WTC11 (cell line): ENCODE data around the gene TMEM52. TPM values are rescaled to one million over a fixed set of nuclear protein-coding genes. Genes with fewer than 3 reads are reported as not detected.

ENCODE experiments used
- ATAC-seq: fragments of 200-7000 bp; cut with Tn5 transposase; 2 replicates; pipeline ENCODE4 v1.10.0; 2021; ENCODE audit warnings: mild to moderate bottlenecking, moderate library complexity
- CTCF ChIA-PET: fragments of 300-600 bp; sonication (Branson Sonifier 250); formaldehyde crosslinking; loops from one replicate; lab custom pipeline; 2021; ENCODE audit warnings: antibody characterized with exemption; lab: Charles Lee
- POLR2A ChIA-PET: fragments of 350-600 bp; sonication (Branson Sonifier 250); formaldehyde crosslinking; loops from one replicate; lab custom pipeline; 2021; ENCODE audit warnings: antibody characterized with exemption; lab: Charles Lee
- DNase-seq: peaks from one replicate; pipeline ENCODE4 v3.0.0; 2021; ENCODE audit warnings: low spot score
- H3K27ac Mint-ChIP-seq: 2 replicates; pipeline ENCODE4 v1.8.0; 2021; ENCODE audit warnings: mixed read lengths
- H3K27me3 Mint-ChIP-seq: 2 replicates; pipeline ENCODE4 v1.8.0; 2021; ENCODE audit warnings: low read depth, mild to moderate bottlenecking, moderate library complexity, mixed read lengths
- H3K36me3 Mint-ChIP-seq: 2 replicates; pipeline ENCODE4 v1.8.0; 2021; ENCODE audit warnings: mixed read lengths
- H3K4me1 Mint-ChIP-seq: 2 replicates; pipeline ENCODE4 v1.8.0; 2022; ENCODE audit warnings: mixed read lengths
- H3K4me3 Mint-ChIP-seq: 2 replicates; pipeline ENCODE4 v1.8.0; 2021; ENCODE audit warnings: mild to moderate bottlenecking, moderate library complexity, mixed read lengths
- H3K9me3 Mint-ChIP-seq: 2 replicates; pipeline ENCODE4 v1.8.0; 2021; ENCODE audit warnings: mixed read lengths
- ESRRA ChIP-seq: sonication (generic); formaldehyde crosslinking; IDR thresholded peaks from 2 replicates; pipeline ENCODE4 v1.8.1; 2022; ENCODE audit warnings: mild to moderate bottlenecking, missing genetic modification reagents, borderline replicate concordance
- ETV6 ChIP-seq: sonication (generic); formaldehyde crosslinking; IDR thresholded peaks from 2 replicates; pipeline ENCODE4 v1.8.1; 2022; ENCODE audit warnings: mild to moderate bottlenecking, missing genetic modification reagents
- FOXJ3 ChIP-seq: sonication (generic); formaldehyde crosslinking; IDR thresholded peaks from 2 replicates; pipeline ENCODE4 v1.9.0; 2021; ENCODE audit warnings: missing genetic modification reagents, mild to moderate bottlenecking, borderline replicate concordance
- FOXK1 ChIP-seq: sonication (generic); formaldehyde crosslinking; IDR thresholded peaks from 2 replicates; pipeline ENCODE4 v1.8.0; 2022; ENCODE audit warnings: mild to moderate bottlenecking, moderate library complexity, missing genetic modification reagents
- FOXP1 ChIP-seq: sonication (generic); formaldehyde crosslinking; IDR thresholded peaks from 2 replicates; pipeline ENCODE4 v1.8.0; 2022; ENCODE audit warnings: missing genetic modification reagents, mild to moderate bottlenecking, moderate library complexity, borderline replicate concordance
- HMGA2 ChIP-seq: fragments of 250-450 bp; sonication (Bioruptor Pico); IDR thresholded peaks from 2 replicates; pipeline ENCODE4 v1.4.0; 2021; ENCODE audit warnings: mild to moderate bottlenecking, moderate library complexity
- JUN ChIP-seq: sonication (generic); formaldehyde crosslinking; IDR thresholded peaks from 2 replicates; pipeline ENCODE4 v1.8.0; 2023; ENCODE audit warnings: mild to moderate bottlenecking, missing genetic modification reagents
- PRDM15 ChIP-seq: sonication (generic); formaldehyde crosslinking; IDR thresholded peaks from 2 replicates; pipeline ENCODE4 v1.8.0; 2022; ENCODE audit warnings: missing genetic modification reagents
- ZBTB21 ChIP-seq: sonication (generic); formaldehyde crosslinking; IDR thresholded peaks from 2 replicates; pipeline ENCODE4 v1.8.1; 2023; ENCODE audit warnings: mild to moderate bottlenecking, missing genetic modification reagents, borderline replicate concordance
- ZNF396 ChIP-seq: fragments of 250-450 bp; sonication (Bioruptor Pico); IDR thresholded peaks from 2 replicates; pipeline ENCODE4 v1.8.0; 2021; ENCODE audit warnings: mild to moderate bottlenecking, moderate library complexity, borderline replicate concordance
- ZNF423 ChIP-seq: fragments of 250-450 bp; sonication (Bioruptor Pico); IDR thresholded peaks from 2 replicates; pipeline ENCODE4 v2.1.2; 2022; ENCODE audit warnings: mild to moderate bottlenecking, moderate library complexity
- total RNA-seq: library from RNA; stranded (reverse); gene quantifications from 3 replicates; pipeline ENCODE4 v1.2.3, GENCODE V29; 2021
- TF ChIP-seq, protein P1 (sequence below): sonication (generic); formaldehyde crosslinking; IDR thresholded peaks from 2 replicates; pipeline ENCODE4 v1.8.1; 2023; ENCODE audit warnings: mild to moderate bottlenecking, missing genetic modification reagents, borderline replicate concordance
- TF ChIP-seq, protein P2 (sequence below): sonication (generic); formaldehyde crosslinking; IDR thresholded peaks from 2 replicates; pipeline ENCODE4 v1.8.1; 2023; ENCODE audit warnings: mild to moderate bottlenecking, missing genetic modification reagents
- TF ChIP-seq, protein P3 (sequence below): sonication (generic); formaldehyde crosslinking; IDR thresholded peaks from 2 replicates; pipeline ENCODE4 v1.8.1; 2023; ENCODE audit warnings: mild to moderate bottlenecking, missing genetic modification reagents
- TF ChIP-seq, protein P4 (sequence below): fragments of 250-450 bp; sonication (Bioruptor Pico); IDR thresholded peaks from 2 replicates; pipeline ENCODE4 v1.9.0; 2021; ENCODE audit warnings: mild to moderate bottlenecking
- TF ChIP-seq, protein P5 (sequence below): sonication (generic); formaldehyde crosslinking; IDR thresholded peaks from 2 replicates; pipeline ENCODE4 v1.8.0; 2022; ENCODE audit warnings: mild to moderate bottlenecking, missing genetic modification reagents
- TF ChIP-seq, protein P6 (sequence below): fragments of 250-450 bp; sonication (Bioruptor Pico); IDR thresholded peaks from 2 replicates; pipeline ENCODE4 v1.9.0; 2021; ENCODE audit warnings: moderate library complexity, mild to moderate bottlenecking, inconsistent platforms, borderline replicate concordance

The TMEM52 gene
- total RNA-seq, 1 experiment from 2014 or later = 21.9 TPM

DNA sequence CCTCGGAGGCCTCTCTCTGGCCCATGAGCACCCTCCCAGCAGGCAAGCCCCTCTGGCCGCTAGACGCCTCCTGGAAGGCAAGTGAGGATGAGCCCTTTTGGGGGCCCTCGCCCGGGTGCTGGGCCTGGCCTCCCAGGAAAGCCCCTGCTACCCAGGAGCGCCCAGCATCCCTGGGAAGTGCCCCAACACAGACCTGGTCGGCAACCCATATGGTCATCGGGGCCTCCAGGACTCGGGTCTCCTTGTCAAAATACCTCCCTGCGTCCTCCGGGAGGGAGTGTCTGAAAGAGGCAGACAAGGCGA is 21.0 kb upstream of the TMEM52 start:
- POLR2A ChIA-PET = no interaction called here

More for the DNA sequence above, 21.0 kb upstream of the TMEM52 start:
- Mint-ChIP-seq H3K27ac (no peak overlapping the region), H3K4me1 (peaks cover 4% of the 10 kb centered on the region; the same call in 1 of the 2 replicates), H3K9me3 (peaks cover 5% of the 10 kb centered on the region), H3K36me3 (no peaks in the 10 kb centered on the region), H3K4me3 (no peak overlapping the region), H3K27me3 (no peaks in the 10 kb centered on the region)
- ATAC-seq (no peak), DNase-seq (no peak)
- no peak for TF ChIP-seq ETV6
- TF ChIP-seq, protein P1, sequence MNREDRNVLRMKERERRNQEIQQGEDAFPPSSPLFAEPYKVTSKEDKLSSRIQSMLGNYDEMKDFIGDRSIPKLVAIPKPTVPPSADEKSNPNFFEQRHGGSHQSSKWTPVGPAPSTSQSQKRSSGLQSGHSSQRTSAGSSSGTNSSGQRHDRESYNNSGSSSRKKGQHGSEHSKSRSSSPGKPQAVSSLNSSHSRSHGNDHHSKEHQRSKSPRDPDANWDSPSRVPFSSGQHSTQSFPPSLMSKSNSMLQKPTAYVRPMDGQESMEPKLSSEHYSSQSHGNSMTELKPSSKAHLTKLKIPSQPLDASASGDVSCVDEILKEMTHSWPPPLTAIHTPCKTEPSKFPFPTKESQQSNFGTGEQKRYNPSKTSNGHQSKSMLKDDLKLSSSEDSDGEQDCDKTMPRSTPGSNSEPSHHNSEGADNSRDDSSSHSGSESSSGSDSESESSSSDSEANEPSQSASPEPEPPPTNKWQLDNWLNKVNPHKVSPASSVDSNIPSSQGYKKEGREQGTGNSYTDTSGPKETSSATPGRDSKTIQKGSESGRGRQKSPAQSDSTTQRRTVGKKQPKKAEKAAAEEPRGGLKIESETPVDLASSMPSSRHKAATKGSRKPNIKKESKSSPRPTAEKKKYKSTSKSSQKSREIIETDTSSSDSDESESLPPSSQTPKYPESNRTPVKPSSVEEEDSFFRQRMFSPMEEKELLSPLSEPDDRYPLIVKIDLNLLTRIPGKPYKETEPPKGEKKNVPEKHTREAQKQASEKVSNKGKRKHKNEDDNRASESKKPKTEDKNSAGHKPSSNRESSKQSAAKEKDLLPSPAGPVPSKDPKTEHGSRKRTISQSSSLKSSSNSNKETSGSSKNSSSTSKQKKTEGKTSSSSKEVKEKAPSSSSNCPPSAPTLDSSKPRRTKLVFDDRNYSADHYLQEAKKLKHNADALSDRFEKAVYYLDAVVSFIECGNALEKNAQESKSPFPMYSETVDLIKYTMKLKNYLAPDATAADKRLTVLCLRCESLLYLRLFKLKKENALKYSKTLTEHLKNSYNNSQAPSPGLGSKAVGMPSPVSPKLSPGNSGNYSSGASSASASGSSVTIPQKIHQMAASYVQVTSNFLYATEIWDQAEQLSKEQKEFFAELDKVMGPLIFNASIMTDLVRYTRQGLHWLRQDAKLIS (CRISPR knock-in tag) = no peak
- no peak for TF ChIP-seq FOXJ3 (CRISPR knock-in tag)
- TF ChIP-seq, protein P2, sequence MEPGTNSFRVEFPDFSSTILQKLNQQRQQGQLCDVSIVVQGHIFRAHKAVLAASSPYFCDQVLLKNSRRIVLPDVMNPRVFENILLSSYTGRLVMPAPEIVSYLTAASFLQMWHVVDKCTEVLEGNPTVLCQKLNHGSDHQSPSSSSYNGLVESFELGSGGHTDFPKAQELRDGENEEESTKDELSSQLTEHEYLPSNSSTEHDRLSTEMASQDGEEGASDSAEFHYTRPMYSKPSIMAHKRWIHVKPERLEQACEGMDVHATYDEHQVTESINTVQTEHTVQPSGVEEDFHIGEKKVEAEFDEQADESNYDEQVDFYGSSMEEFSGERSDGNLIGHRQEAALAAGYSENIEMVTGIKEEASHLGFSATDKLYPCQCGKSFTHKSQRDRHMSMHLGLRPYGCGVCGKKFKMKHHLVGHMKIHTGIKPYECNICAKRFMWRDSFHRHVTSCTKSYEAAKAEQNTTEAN = no peak
- TF ChIP-seq, protein P3, sequence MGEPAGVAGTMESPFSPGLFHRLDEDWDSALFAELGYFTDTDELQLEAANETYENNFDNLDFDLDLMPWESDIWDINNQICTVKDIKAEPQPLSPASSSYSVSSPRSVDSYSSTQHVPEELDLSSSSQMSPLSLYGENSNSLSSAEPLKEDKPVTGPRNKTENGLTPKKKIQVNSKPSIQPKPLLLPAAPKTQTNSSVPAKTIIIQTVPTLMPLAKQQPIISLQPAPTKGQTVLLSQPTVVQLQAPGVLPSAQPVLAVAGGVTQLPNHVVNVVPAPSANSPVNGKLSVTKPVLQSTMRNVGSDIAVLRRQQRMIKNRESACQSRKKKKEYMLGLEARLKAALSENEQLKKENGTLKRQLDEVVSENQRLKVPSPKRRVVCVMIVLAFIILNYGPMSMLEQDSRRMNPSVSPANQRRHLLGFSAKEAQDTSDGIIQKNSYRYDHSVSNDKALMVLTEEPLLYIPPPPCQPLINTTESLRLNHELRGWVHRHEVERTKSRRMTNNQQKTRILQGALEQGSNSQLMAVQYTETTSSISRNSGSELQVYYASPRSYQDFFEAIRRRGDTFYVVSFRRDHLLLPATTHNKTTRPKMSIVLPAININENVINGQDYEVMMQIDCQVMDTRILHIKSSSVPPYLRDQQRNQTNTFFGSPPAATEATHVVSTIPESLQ (CRISPR knock-in tag) = no peak
- no peak for TF ChIP-seq FOXP1 (CRISPR knock-in tag)
- TF ChIP-seq PRDM15 = no peak
- no peak for TF ChIP-seq HMGA2 (CRISPR knock-in tag)
- no peak for TF ChIP-seq ZNF423 (CRISPR knock-in tag)
- TF ChIP-seq, protein P4, sequence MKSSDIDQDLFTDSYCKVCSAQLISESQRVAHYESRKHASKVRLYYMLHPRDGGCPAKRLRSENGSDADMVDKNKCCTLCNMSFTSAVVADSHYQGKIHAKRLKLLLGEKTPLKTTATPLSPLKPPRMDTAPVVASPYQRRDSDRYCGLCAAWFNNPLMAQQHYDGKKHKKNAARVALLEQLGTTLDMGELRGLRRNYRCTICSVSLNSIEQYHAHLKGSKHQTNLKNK = no peak
- TF ChIP-seq ESRRA (CRISPR knock-in tag) = no peak
- TF ChIP-seq, protein P5, sequence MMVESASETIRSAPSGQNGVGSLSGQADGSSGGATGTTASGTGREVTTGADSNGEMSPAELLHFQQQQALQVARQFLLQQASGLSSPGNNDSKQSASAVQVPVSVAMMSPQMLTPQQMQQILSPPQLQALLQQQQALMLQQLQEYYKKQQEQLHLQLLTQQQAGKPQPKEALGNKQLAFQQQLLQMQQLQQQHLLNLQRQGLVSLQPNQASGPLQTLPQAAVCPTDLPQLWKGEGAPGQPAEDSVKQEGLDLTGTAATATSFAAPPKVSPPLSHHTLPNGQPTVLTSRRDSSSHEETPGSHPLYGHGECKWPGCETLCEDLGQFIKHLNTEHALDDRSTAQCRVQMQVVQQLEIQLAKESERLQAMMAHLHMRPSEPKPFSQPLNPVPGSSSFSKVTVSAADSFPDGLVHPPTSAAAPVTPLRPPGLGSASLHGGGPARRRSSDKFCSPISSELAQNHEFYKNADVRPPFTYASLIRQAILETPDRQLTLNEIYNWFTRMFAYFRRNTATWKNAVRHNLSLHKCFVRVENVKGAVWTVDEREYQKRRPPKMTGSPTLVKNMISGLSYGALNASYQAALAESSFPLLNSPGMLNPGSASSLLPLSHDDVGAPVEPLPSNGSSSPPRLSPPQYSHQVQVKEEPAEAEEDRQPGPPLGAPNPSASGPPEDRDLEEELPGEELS = no peak
- TF ChIP-seq, protein P6, sequence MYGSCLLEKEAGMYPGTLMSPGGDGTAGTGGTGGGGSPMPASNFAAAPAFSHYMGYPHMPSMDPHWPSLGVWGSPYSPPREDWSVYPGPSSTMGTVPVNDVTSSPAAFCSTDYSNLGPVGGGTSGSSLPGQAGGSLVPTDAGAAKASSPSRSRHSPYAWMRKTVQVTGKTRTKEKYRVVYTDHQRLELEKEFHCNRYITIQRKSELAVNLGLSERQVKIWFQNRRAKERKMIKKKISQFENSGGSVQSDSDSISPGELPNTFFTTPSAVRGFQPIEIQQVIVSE (CRISPR knock-in tag) = no peak
- TF ChIP-seq ZNF396 (CRISPR knock-in tag) = no peak
- TF ChIP-seq ZBTB21 (CRISPR knock-in tag) = no peak
- no peak for TF ChIP-seq JUN
- no peak for TF ChIP-seq FOXK1 (CRISPR knock-in tag)
- CTCF ChIA-PET = no interaction called here
